ENCODE results near the gene ANKRD12.

ANKRD12 gene

GRCh38 chr18:9292047-9292446, 155.5 kb downstream of the ANKRD12 start:
- DNase-seq (ENCODE audit: low spot score), result no peak

- no peak for DNase-seq (ENCODE audit: low spot score)
Observed at GRCh38 chr18:9293948-9294347, 157.4 kb downstream of the ANKRD12 start.

- DNase-seq (ENCODE audit: low spot score), result no peak
Observed at GRCh38 chr18:9296233-9297006, 159.8 kb downstream of the ANKRD12 start.

GRCh38 chr18:9297007-9297393, 160.4 kb downstream of the ANKRD12 start:
- no peak for DNase-seq (ENCODE audit: low spot score)

- DNase-seq (ENCODE audit: low spot score), result no peak
Observed at GRCh38 chr18:9304388-9305070, 167.9 kb downstream of the ANKRD12 start.

GRCh38 chr18:9319333-9319732, 182.8 kb downstream of the ANKRD12 start:
- no peak for DNase-seq (ENCODE audit: low spot score)

- DNase-seq (ENCODE audit: low spot score), result peak; percentile 29
Observed at GRCh38 chr18:9321017-9321452, 184.5 kb downstream of the ANKRD12 start.

- DNase-seq (ENCODE audit: low spot score), result no peak
Observed at GRCh38 chr18:9321736-9322135, 185.2 kb downstream of the ANKRD12 start.

GRCh38 chr18:9322744-9323143, 186.2 kb downstream of the ANKRD12 start:
- DNase-seq (ENCODE audit: low spot score), result no peak

GRCh38 chr18:9323750-9324445, 187.3 kb downstream of the ANKRD12 start:
- DNase-seq (ENCODE audit: low spot score), result no peak

- DNase-seq (ENCODE audit: low spot score), result no peak
Observed at GRCh38 chr18:9325716-9326115, 189.1 kb downstream of the ANKRD12 start.

GRCh38 chr18:9328776-9329175, 192.2 kb downstream of the ANKRD12 start:
- no peak for DNase-seq (ENCODE audit: low spot score)

GRCh38 chr18:9329471-9329870, 192.9 kb downstream of the ANKRD12 start:
- DNase-seq (ENCODE audit: low spot score), result no peak

- no peak for DNase-seq (ENCODE audit: low spot score)
Observed at GRCh38 chr18:9330419-9330818, 193.8 kb downstream of the ANKRD12 start.

GRCh38 chr18:9333441-9334328, 197.1 kb downstream of the ANKRD12 start:
- DNase-seq (ENCODE audit: low spot score), result no peak

- peak; percentile 99 for DNase-seq (ENCODE audit: low spot score)
Observed at GRCh38 chr18:9334329-9334972, 197.9 kb downstream of the ANKRD12 start, which contains the start of gene TWSG1. TSS of gene TWSG1 (plus strand) at chr18:9334773. CDS start at chr18:9337230, 2,457 bp downstream.

- peak; percentile 61 for DNase-seq (ENCODE audit: low spot score)
Observed at GRCh38 chr18:9334973-9335696, 198.6 kb downstream of the ANKRD12 start.

Data from AG08396 (cell line).